A549 (cell line): ENCODE results near the gene WDR18. TPM values are rescaled to one million over a fixed set of nuclear protein-coding genes. Genes with fewer than 3 reads are reported as not detected.
A peak's percentile ranks its signal among the peaks of the same experiment; 100 is the strongest.

Experiments used
- ATAC-seq, 2 experiments: fragments of 200-7000 bp in 1 of 2; fragments of >200 bp in 1 of 2; cut with Nextera tagmentation in 1 of 2; cut with Tn5 transposase in 1 of 2; 3 replicates each; pipeline versions ENCODE4 v1.8.0 to v1.9.1; 2018 to 2020; ENCODE audit warnings: mild to moderate bottlenecking in 1 of 2, moderate library complexity in 1 of 2
- CTCF ChIA-PET: fragments of 300-600 bp; sonication (Branson Sonifier 250); formaldehyde crosslinking; extraction: SDS; loops from one replicate; lab custom pipeline; 2021; ENCODE audit warnings: antibody characterized with exemption, inconsistent platforms; lab: Yijun Ruan, JAX
- POLR2A ChIA-PET: fragments of 350-600 bp; formaldehyde crosslinking; extraction: SDS; loops from one replicate; lab custom pipeline; 2021; ENCODE audit warnings: antibody characterized with exemption, inconsistent platforms; lab: Yijun Ruan, JAX
- DNase-seq, 2 experiments: peaks; one replicate each; pipeline versions ENCODE4 v3.0.0 to v3.0.0-alpha.2; 2011 to 2016; ENCODE audit warnings: low read depth in 1 of 2, low spot score in 1 of 2
- FAIRE-seq: peaks from 2 replicates; lab custom pipeline; 2011; peaks lifted over from hg19 to GRCh38; lab: Jason Lieb, UNC
- H3K27ac ChIP-seq, 2 experiments: fragments of >200 bp; sonication (Bioruptor Twin); formaldehyde crosslinking; 3 replicates each; pipeline ENCODE4 v1.5.1; 2016 to 2017
- H3K4me1 ChIP-seq: fragments of >200 bp; sonication (Bioruptor Twin); formaldehyde crosslinking; 3 replicates; pipeline ENCODE4 v1.6.1; 2016
- H3K4me2 ChIP-seq: fragments of >200 bp; sonication (Bioruptor Twin); formaldehyde crosslinking; 3 replicates; pipeline ENCODE4 v1.6.1; 2016
- H3K4me3 ChIP-seq: fragments of >200 bp; sonication (Bioruptor Twin); formaldehyde crosslinking; 3 replicates; pipeline ENCODE4 v1.5.1; 2016
- H3K9me3 ChIP-seq: fragments of >200 bp; sonication (Bioruptor Twin); formaldehyde crosslinking; 3 replicates; pipeline ENCODE4 v1.6.1; 2016
- CBX8 ChIP-seq: fragments of 200-600 bp; sonication (generic); IDR thresholded peaks from 2 replicates; pipeline ENCODE4 v1.6.1; 2016
- CTCF ChIP-seq: fragments of >200 bp; sonication (Bioruptor Twin); formaldehyde crosslinking; IDR thresholded peaks from 3 replicates; pipeline ENCODE4 v1.5.1; 2016
- EHF ChIP-seq: fragments of 250-450 bp; sonication (Bioruptor Pico); IDR thresholded peaks from 2 replicates; pipeline ENCODE4 v1.5.0; 2020; ENCODE audit warnings: mild to moderate bottlenecking
- EP300 ChIP-seq, 2 experiments: fragments of >200 bp; sonication (Bioruptor Twin); formaldehyde crosslinking; IDR thresholded peaks; 2 replicates in 1 of 2; 3 replicates in 1 of 2; pipeline ENCODE4 v1.6.1; 2016 to 2017
- HES2 ChIP-seq: fragments of >200 bp; sonication (Bioruptor Twin); formaldehyde crosslinking; IDR thresholded peaks from 2 replicates; pipeline ENCODE4 v1.6.1; 2016
- HMGXB4 ChIP-seq: fragments of 250-450 bp; sonication (Bioruptor Pico); IDR thresholded peaks from 2 replicates; pipeline ENCODE4 v1.5.0; 2021; ENCODE audit warnings: mild to moderate bottlenecking, moderate library complexity, borderline replicate concordance
- HOXB13 ChIP-seq: fragments of 250-450 bp; sonication (Bioruptor Pico); IDR thresholded peaks from 2 replicates; pipeline ENCODE4 v1.5.0; 2020; ENCODE audit warnings: low read depth, mild to moderate bottlenecking, moderate library complexity
- HOXB5 ChIP-seq: fragments of 250-450 bp; sonication (Bioruptor Pico); IDR thresholded peaks from 2 replicates; pipeline ENCODE4 v1.5.0; 2020; ENCODE audit warnings: mild to moderate bottlenecking, moderate library complexity
- JUN ChIP-seq, 2 experiments: fragments of >200 bp; sonication (Bioruptor Twin); formaldehyde crosslinking; IDR thresholded peaks; 2 replicates in 1 of 2; 3 replicates in 1 of 2; pipeline ENCODE4 v1.6.1; 2016 to 2017
- MAFK ChIP-seq: fragments of 450-650 bp; IDR thresholded peaks from 2 replicates; pipeline ENCODE4 v1.6.1; 2014; ENCODE audit not compliant: partially characterized antibody
- MAX ChIP-seq: IDR thresholded peaks from 2 replicates; pipeline ENCODE4 v1.6.1; 2012
- MYC ChIP-seq: IDR thresholded peaks from 2 replicates; pipeline ENCODE4 v1.6.1; 2012; ENCODE audit warnings: mild to moderate bottlenecking, inconsistent platforms, low read length, improper control_type of control experiment, borderline replicate concordance
- NR3C1 ChIP-seq: fragments of >200 bp; sonication (Bioruptor Twin); formaldehyde crosslinking; IDR thresholded peaks from 3 replicates; pipeline ENCODE4 v1.6.1; 2017
- PHF8 ChIP-seq: fragments of 200-600 bp; sonication (generic); IDR thresholded peaks from 2 replicates; pipeline ENCODE4 v1.6.1; 2016; ENCODE audit warnings: low read depth, mild to moderate bottlenecking, antibody characterized with exemption, moderate library complexity, borderline replicate concordance
- RFX5 ChIP-seq: fragments of 450-650 bp; IDR thresholded peaks from 2 replicates; pipeline ENCODE4 v1.7.1; 2014; ENCODE audit warnings: antibody characterized with exemption, mild to moderate bottlenecking, moderate library complexity
- RNF2 ChIP-seq: fragments of 200-600 bp; sonication (generic); IDR thresholded peaks from 2 replicates; pipeline ENCODE4 v1.6.1; 2016; ENCODE audit warnings: low read depth, mild to moderate bottlenecking, antibody characterized with exemption, moderate library complexity, borderline replicate concordance
- SREBF2 ChIP-seq: fragments of 450-650 bp; IDR thresholded peaks from 2 replicates; pipeline ENCODE4 v1.6.1; 2014; ENCODE audit warnings: mild to moderate bottlenecking, moderate library complexity
- ZFP36 ChIP-seq: fragments of 450-650 bp; IDR thresholded peaks from 2 replicates; pipeline ENCODE4 v1.6.1; 2014; ENCODE audit warnings: borderline replicate concordance; ENCODE audit not compliant: partially characterized antibody
- WGBS: methylation state at CpG from one replicate; pipeline ENCODE4 v1.1.6; 2017; ENCODE audit errors: missing lambda C conversion rate; 5-methylcytosine and 5-hydroxymethylcytosine counted together
- polyA plus RNA-seq, 4 experiments: library from polyadenylated mRNA; depleted of rRNA in 3 of 4; stranded (reverse); fragments of >200 nt; fragmentation: RNase III in 1 of 4; extraction: RNeasy Plus Mini Kit Qiagen cat#74134 plus additional on column Dnase treatment in 1 of 4; gene quantifications; 2 replicates in 3 of 4; 3 replicates in 1 of 4; pipeline ENCODE4 v1.2.3, GENCODE V29; 2011 to 2017
- TF ChIP-seq, protein P1 (sequence below): fragments of 250-450 bp; sonication (Bioruptor Pico); IDR thresholded peaks from 2 replicates; pipeline ENCODE4 v1.5.0; 2020; ENCODE audit warnings: low read depth, mild to moderate bottlenecking, moderate library complexity
- TF ChIP-seq, protein P2 (sequence below): fragments of 450-650 bp; IDR thresholded peaks from 2 replicates; pipeline ENCODE4 v1.6.1; 2014; ENCODE audit warnings: antibody characterized with exemption

The WDR18 gene
- polyA plus RNA-seq, 2 of the 4 experiments (the other 2 are of a cell fraction) = 23.8 to 48.9 TPM

DNA sequence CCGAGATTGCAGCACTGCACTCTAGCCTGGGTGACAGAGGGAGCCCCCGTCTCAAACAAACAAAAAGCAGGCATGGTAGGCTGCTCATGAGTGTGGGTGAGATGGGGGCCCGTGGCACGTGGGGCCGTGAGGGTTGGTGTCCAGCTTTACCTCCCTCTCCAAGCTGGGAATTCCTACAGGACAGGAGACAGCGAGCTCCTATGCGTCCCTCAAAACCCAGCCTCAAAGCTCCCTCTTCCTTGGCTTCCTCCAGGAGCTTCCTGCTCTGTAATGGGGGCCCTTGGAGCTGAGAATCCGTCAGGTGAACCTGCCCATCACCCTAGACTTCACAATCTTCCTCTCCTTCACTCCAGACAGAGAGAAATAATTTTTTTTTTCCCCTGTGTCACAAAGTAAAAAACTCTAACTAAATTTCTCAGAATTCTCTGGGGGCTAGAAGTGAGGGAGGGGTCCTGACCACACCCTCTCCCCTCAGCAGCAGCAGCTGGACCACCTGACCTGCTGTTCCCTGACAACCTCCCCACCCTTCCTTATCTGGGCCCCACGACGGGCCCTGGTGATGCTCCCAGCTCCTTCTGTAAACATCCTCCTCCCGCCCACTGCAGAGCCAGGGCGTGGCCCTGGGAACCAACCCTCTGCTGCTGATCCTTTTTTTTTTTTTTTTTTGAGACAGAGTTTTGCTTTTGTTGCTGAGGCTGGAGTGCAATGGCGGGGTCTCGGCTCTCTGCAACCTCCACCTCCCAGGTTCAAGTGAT is 22.1 kb upstream of the WDR18 start:
- no peaks in the 10 kb centered on the region for H3K9me3 ChIP-seq
- peak overlapping the region; percentile 24 to 63; a peak in 3 of 6 replicates for H3K27ac ChIP-seq
- TF ChIP-seq ZFP36 = no peak
- no peak for TF ChIP-seq CTCF
- TF ChIP-seq HOXB13 = no peak
- TF ChIP-seq RFX5 = no peak
- no peak for TF ChIP-seq PHF8
- TF ChIP-seq MAFK = no peak
- no peak for TF ChIP-seq MAX
- TF ChIP-seq JUN (IDR thresholded peaks at IDR 0.05) = no peak
- TF ChIP-seq, protein P1, sequence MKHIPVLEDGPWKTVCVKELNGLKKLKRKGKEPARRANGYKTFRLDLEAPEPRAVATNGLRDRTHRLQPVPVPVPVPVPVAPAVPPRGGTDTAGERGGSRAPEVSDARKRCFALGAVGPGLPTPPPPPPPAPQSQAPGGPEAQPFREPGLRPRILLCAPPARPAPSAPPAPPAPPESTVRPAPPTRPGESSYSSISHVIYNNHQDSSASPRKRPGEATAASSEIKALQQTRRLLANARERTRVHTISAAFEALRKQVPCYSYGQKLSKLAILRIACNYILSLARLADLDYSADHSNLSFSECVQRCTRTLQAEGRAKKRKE (CRISPR knock-in tag) = no peak
- TF ChIP-seq HES2 = no peak
- TF ChIP-seq NR3C1 = no peak
- no peak for TF ChIP-seq EHF (CRISPR knock-in tag)
- no peak for TF ChIP-seq SREBF2
- no peak for TF ChIP-seq MYC
- ChIA-PET POLR2A (no interaction called here), CTCF (interaction anchor here (0.8 to 1.1 kb wide), 4 partner anchors 9 to 27 kb away, joined by 3 to 4 read pairs (median 3); no protein-coding TSS in a partner anchor)
- H3K4me3 ChIP-seq = no peak overlapping the region
- H3K4me2 ChIP-seq = peak overlapping the region; percentile 44; the same call in 2 of the 3 replicates
- DNase-seq = peak in 1 of 2 experiments; percentile 66
- WGBS = 55% methylated on average over 14 of the region's 14 CpGs
- FAIRE-seq = no peak
- H3K4me1 ChIP-seq = peaks cover 32% of the 10 kb centered on the region
- ATAC-seq = peak in 1 of 2 experiments; percentile 42; a peak in 2 of 6 replicates

- WGBS = 91% methylated on average over 13 of the region's 31 CpGs
- peak overlapping the region in 1 of 2 experiments; percentile 52; a peak in 3 of 6 replicates for H3K27ac ChIP-seq
- ChIA-PET CTCF (interaction anchor here (2.1 kb wide), 1 partner anchor 21 kb away, joined by 5 read pairs; the partner anchor contains the start of gene WDR18), POLR2A (no interaction called here)
- ATAC-seq = no peak
- DNase-seq = no peak
- no peak overlapping the region for H3K4me3 ChIP-seq
- H3K4me1 ChIP-seq = peaks cover 31% of the 10 kb centered on the region
- TF ChIP-seq RNF2 = no peak
- 0 out of 3 replicates have a peak overlapping the region, but pooled peaks have one; percentile 44 for H3K4me2 ChIP-seq
- H3K9me3 ChIP-seq = no peaks in the 10 kb centered on the region
- FAIRE-seq = no peak
These were observed 21.3 kb upstream of the WDR18 start for GRCh38 chr19:962683-963400.

DNA sequence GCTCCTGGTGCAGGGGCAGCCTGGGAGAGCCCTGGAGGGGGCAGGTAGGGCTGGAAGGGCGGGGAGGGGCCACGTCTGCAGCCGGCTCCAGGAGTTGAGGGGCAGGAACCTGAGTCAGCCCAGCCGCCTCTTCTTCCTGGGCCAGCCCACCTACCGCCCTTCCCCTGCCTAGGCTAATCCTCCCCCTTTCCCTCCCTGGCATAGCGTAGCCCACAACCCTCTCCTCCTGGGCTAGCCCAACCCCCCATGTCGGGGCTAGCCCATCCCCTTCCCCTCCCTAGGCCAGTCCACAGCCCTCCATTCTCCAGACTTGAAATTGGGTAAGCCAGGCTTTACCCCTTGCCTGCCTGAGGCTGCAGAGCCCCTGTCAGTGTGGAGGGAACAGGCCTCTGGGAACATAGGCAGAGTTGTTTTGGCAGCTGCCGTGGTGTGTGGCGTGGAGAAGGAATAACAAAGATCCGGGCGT is 20.6 kb upstream of the WDR18 start:
- DNase-seq = no peak
- Histone ChIP-seq H3K27ac (no peak overlapping the region), H3K4me3 (no peak overlapping the region), H3K9me3 (no peaks in the 10 kb centered on the region), H3K4me2 (no peak overlapping the region), H3K4me1 (peaks cover 28% of the 10 kb centered on the region)
- ATAC-seq = no peak
- no peak for FAIRE-seq
- TF ChIP-seq, protein P2, sequence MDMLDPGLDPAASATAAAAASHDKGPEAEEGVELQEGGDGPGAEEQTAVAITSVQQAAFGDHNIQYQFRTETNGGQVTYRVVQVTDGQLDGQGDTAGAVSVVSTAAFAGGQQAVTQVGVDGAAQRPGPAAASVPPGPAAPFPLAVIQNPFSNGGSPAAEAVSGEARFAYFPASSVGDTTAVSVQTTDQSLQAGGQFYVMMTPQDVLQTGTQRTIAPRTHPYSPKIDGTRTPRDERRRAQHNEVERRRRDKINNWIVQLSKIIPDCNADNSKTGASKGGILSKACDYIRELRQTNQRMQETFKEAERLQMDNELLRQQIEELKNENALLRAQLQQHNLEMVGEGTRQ = no peak
- TF ChIP-seq HOXB5 (CRISPR knock-in tag) = no peak
- no peak for TF ChIP-seq CBX8
- TF ChIP-seq SREBF2 = no peak
- TF ChIP-seq HMGXB4 (CRISPR knock-in tag) = no peak
- no peak for TF ChIP-seq EP300 (IDR thresholded peaks at IDR 0.05)
- 86% methylated on average over 8 of the region's 11 CpGs for WGBS
- ChIA-PET POLR2A (no interaction called here), CTCF (interaction anchor here (2.1 kb wide), 1 partner anchor 20 kb away, joined by 5 read pairs; the partner anchor contains the start of gene WDR18)
